Lower leg skin (tissue), 3 donors: ENCODE measurements around the gene VAV3.

ENCODE experiments used
- CTCF ChIP-seq, 3 donors: fragments of 450-650 bp; IDR thresholded peaks; one replicate each; pipeline ENCODE4 v1.5.1; 2016; ENCODE audit warnings: antibody characterized with exemption in 3 of 3, mild to moderate bottlenecking in 3 of 3, moderate library complexity in 2 of 3
- POLR2A ChIP-seq, 2 donors: fragments of 450-650 bp; IDR thresholded peaks; one replicate each; pipeline ENCODE4 v1.6.1; 2016 to 2017; ENCODE audit warnings: antibody characterized with exemption in 2 of 2, mild to moderate bottlenecking in 1 of 2, moderate library complexity in 1 of 2

- no peak for TF ChIP-seq POLR2A (IDR thresholded peaks at IDR 0.05)
- no peak for TF ChIP-seq CTCF (IDR thresholded peaks at IDR 0.05)
Measured at GRCh38 chr1:107653765-107654164, 311.2 kb downstream of the VAV3 start.
